ENCODE results near the gene ANXA4.

ANXA4 gene

GRCh38 chr2:69695850-69696216, 46.1 kb upstream of the ANXA4 start:
- DNase-seq (ENCODE audit: extremely low spot score), result no peak
- TF ChIP-seq CTCF (IDR thresholded peaks at IDR 0.05; ENCODE audit: control extremely low read depth, extremely low read depth, low read depth, missing control alignments), result no peak
- ChIA-PET CTCF (interaction anchor here (0.9 to 3.5 kb wide), 4 partner anchors 9 to 131 kb away, joined by 3 to 14 read pairs (median 10); no protein-coding TSS in a partner anchor), POLR2A (no interaction called here)

GRCh38 chr2:69700381-69700780, 41.6 kb upstream of the ANXA4 start:
- no peak for DNase-seq (ENCODE audit: extremely low spot score)
- TF ChIP-seq CTCF (IDR thresholded peaks at IDR 0.05; ENCODE audit: control extremely low read depth, extremely low read depth, low read depth, missing control alignments), result no peak
- CTCF ChIA-PET, result interaction anchor here (1.5 to 2.8 kb wide), 3 partner anchors 13 to 135 kb away, joined by 3 to 12 read pairs (median 8); no protein-coding TSS in a partner anchor
- POLR2A ChIA-PET, result no interaction called here

GRCh38 chr2:69701100-69701945, 40.6 kb upstream of the ANXA4 start:
- no peak for TF ChIP-seq CTCF (IDR thresholded peaks at IDR 0.05; ENCODE audit: control extremely low read depth, extremely low read depth, low read depth, missing control alignments)
- POLR2A ChIA-PET, result no interaction called here
- DNase-seq (ENCODE audit: extremely low spot score), result no peak
- CTCF ChIA-PET, result interaction anchor here (1.0 to 2.8 kb wide), 4 partner anchors 14 to 136 kb away, joined by 3 to 12 read pairs (median 6); no protein-coding TSS in a partner anchor

GRCh38 chr2:69703189-69703588, 38.7 kb upstream of the ANXA4 start:
- DNase-seq (ENCODE audit: extremely low spot score), result no peak

GRCh38 chr2:69704446-69704845, 37.5 kb upstream of the ANXA4 start:
- no peak for DNase-seq (ENCODE audit: extremely low spot score)

More at GRCh38 chr2:69703189-69703588, 38.7 kb upstream of the ANXA4 start:
- CTCF ChIA-PET, result interaction anchor here (1.0 to 1.2 kb wide), 2 partner anchors 21 to 109 kb away, joined by 3 read pairs; no protein-coding TSS in a partner anchor
- POLR2A ChIA-PET, result no interaction called here
- no peak for TF ChIP-seq CTCF (IDR thresholded peaks at IDR 0.05; ENCODE audit: control extremely low read depth, extremely low read depth, low read depth, missing control alignments)

DNA sequence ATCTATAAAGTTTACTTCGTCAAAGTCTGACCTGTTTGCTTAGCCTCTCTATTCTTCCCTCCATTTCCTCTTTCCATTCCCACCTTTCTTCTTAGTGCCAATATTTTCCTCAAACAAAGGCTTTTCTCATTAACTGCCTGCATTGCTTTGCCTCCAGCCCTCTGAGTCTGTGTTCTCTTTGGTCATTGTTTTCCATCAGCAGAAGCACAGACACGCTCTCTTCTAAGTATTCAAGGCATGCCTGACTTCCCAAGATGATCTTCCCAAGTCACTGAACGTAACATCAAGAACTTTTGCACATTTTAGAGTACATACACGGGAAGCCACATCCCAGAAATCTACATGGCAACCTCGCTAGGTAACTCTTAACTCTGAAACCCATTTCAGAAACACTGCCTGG, 32.6 kb upstream of the ANXA4 start:
- TF ChIP-seq CTCF (IDR thresholded peaks at IDR 0.05; ENCODE audit: control extremely low read depth, extremely low read depth, low read depth, missing control alignments), result no peak
- ChIA-PET CTCF (interaction anchor here (1.3 to 1.7 kb wide), 2 partner anchors 9 to 12 kb away, joined by 3 to 5 read pairs; no protein-coding TSS in a partner anchor), POLR2A (no interaction called here)
- no peak for DNase-seq (ENCODE audit: extremely low spot score)

More at GRCh38 chr2:69704446-69704845, 37.5 kb upstream of the ANXA4 start:
- ChIA-PET CTCF (interaction anchor here (1.0 to 1.2 kb wide), 4 partner anchors 10 to 140 kb away, joined by 3 to 7 read pairs (median 3); no protein-coding TSS in a partner anchor), POLR2A (no interaction called here)
- no peak for TF ChIP-seq CTCF (IDR thresholded peaks at IDR 0.05; ENCODE audit: control extremely low read depth, extremely low read depth, low read depth, missing control alignments)
